Pulmonary artery endothelial cell (primary cell): ENCODE results near the gene TM2D3. TPM values are rescaled to one million over a fixed set of nuclear protein-coding genes. Genes with fewer than 3 reads are reported as not detected.

ENCODE experiments used
- DNase-seq: peaks from one replicate; pipeline ENCODE4 v3.0.0-alpha.2; 2011; ENCODE audit warnings: low read depth, low spot score
- total RNA-seq: library from RNA; depleted of rRNA; stranded (reverse); fragments of >200 nt; gene quantifications from 2 replicates; pipeline ENCODE4 v1.2.3, GENCODE V29; 2014

Gene TM2D3
- 33.5 and 41.8 TPM in 2 replicates for total RNA-seq

GRCh38 chr15:101652098-101652785 is at the start of gene TM2D3:
Gene TM2D3 (minus strand): TSS chr15:101652381. CDS start chr15:101652361, 20 bp downstream.
- DNase-seq: peak; percentile 84

GRCh38 chr15:101698314-101698713 is 46.1 kb upstream of the TM2D3 start:
- DNase-seq: no peak

GRCh38 chr15:101697488-101697887 is 45.3 kb upstream of the TM2D3 start:
- DNase-seq: no peak

- DNase-seq: no peak
These were observed 44.6 kb upstream of the TM2D3 start for GRCh38 chr15:101696829-101697228.

GRCh38 chr15:101694261-101694660 is 42.1 kb upstream of the TM2D3 start:
- DNase-seq: no peak

- no peak for DNase-seq
These were observed 40.8 kb upstream of the TM2D3 start for GRCh38 chr15:101692801-101693598.

- no peak for DNase-seq
These were observed 37.7 kb upstream of the TM2D3 start for GRCh38 chr15:101689901-101690300.

- no peak for DNase-seq
These were observed 34.5 kb upstream of the TM2D3 start for GRCh38 chr15:101686718-101687117.

GRCh38 chr15:101684877-101685276 is 32.7 kb upstream of the TM2D3 start:
- no peak for DNase-seq

GRCh38 chr15:101684384-101684783 is 32.2 kb upstream of the TM2D3 start:
- DNase-seq: no peak

GRCh38 chr15:101679806-101680205 is 27.6 kb upstream of the TM2D3 start:
- no peak for DNase-seq

GRCh38 chr15:101676921-101677329 is 24.7 kb upstream of the TM2D3 start:
- DNase-seq: no peak

GRCh38 chr15:101675796-101676582 is 23.8 kb upstream of the TM2D3 start:
- DNase-seq: no peak

GRCh38 chr15:101675015-101675414 is 22.8 kb upstream of the TM2D3 start:
- no peak for DNase-seq

- DNase-seq: no peak
These were observed 20.1 kb upstream of the TM2D3 start for GRCh38 chr15:101672298-101672697.

- no peak for DNase-seq
These were observed 17.6 kb upstream of the TM2D3 start for GRCh38 chr15:101669744-101670143.

GRCh38 chr15:101667881-101668280 is 15.7 kb upstream of the TM2D3 start:
- no peak for DNase-seq

GRCh38 chr15:101664303-101664913 is 12.2 kb upstream of the TM2D3 start:
- DNase-seq: no peak

GRCh38 chr15:101662203-101662602 is 10.0 kb upstream of the TM2D3 start:
- DNase-seq: no peak

GRCh38 chr15:101660005-101660404 is 7.8 kb upstream of the TM2D3 start:
- DNase-seq: no peak

GRCh38 chr15:101657968-101658784 is 6.0 kb upstream of the TM2D3 start:
- DNase-seq: no peak
